T follicular helper cell (primary cell): ENCODE measurements around the gene SPRY1.

ENCODE experiments used
- DNase-seq: peaks from one replicate; pipeline ENCODE4 v3.0.0-alpha.2; 2020; ENCODE audit warnings: low read depth

SPRY1 gene

DNA sequence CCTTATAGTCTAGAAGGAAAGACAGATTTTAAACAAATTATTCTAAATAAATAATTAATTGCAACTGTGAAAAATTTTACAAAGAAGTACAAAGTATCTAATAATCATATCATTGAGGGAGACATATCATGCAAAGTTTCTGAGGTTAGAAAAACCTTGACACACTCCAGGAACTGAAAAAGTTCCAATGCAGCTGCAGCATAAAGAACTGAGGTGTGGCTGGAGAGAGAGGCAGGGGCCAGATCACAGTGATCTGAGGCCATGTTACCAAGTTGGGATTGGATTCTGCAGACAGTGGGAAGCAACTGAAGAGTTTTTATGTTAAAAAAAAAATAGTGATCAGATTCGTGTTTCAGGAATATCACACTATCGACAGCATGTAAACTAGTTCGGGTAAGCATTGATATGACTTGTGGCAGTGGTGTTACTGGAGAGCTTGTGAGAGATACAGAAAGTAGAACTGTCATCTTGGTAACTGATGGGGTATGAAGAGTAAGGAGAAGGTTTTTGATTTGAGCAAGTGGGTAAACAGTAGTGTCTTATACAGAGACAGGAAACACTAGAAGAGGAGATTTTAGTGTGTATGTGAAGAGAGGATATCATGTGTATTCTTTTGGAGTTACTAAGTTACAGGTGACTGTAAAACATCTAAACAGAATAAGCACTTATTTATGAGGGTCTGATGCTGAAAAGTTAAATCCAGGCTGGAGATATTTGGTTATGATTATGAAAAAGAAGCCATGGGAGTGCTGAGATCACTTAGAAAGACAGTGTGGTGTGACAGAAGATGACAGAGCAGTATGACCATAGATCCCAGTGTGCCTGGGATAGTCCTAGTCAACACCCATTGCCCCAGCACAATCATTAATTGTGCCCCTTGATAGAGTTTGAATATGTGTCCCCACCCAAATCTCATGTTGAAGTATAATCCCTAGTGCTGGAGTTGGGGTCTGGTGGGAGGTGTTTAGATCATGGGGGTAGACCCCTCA, 15.6 kb upstream of the SPRY1 start:
- no peak for DNase-seq

DNA sequence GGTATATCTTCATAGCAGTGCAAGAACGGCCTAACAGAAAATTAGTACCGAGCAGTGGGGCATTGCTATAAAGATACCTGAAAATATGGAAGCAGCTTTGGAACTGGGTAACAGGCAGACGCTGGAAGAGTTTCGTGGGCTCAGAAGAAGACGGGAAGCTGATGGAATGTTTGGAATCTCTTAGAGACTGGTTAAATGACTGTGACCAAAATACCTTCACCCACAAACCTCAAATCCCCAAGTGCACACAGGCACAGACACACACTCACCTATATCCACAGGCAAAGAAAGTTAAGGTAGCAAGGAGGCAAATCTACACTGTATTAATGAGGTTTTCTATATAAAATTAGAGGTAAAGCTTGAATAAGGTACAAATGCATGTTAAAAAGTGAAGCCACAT, 14.6 kb upstream of the SPRY1 start:
- no peak for DNase-seq

DNA sequence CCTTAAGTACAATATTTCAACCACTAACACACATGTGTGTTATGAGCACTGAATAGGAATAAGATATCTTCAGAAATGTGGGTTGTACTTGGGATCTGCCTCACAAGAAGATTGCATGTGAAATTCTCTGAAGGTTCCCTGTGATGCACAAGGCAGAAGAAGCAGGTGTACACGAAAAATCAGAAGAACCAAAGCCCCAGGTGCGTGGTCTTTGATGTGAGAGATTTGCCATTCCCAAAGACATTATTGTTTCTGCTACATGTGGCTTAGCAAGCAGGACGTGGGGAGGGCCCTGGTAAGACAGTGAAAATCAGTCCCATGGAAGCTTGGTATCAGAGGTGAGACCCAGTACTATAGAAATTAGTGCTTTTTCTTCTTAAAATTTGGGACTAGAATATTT, 13.0 kb upstream of the SPRY1 start:
- DNase-seq = no peak

- no peak for DNase-seq
Observed at GRCh38 chr4:123386609-123387008, 10.0 kb upstream of the SPRY1 start.

DNA sequence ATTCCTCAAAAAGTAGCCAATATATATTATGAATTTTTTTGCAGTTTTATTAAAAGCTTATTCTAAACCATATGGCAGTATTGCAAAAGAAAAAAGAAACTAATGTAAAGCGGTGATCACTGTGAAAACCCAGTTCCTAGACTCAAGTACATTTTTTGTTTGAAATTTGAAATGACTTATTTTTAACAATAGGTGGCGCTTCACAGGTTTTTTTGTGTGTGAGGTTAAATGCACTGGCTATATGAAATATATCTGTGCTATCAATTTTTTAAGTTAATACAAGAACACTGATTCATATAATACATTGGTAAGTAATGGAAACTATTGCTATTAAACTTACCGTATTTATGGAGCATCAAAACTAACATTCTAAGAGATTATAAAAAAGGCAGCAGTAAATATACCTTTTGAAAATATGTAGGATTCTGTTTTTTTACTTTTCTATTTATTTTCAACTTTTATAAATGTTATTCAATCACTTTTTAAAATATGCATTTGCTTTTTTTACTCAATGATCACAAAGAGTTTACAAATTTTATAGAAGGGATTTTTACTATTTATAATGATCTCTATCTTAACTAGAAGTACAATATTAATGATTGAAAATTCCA, 5.6 kb upstream of the SPRY1 start:
- DNase-seq = no peak

DNA sequence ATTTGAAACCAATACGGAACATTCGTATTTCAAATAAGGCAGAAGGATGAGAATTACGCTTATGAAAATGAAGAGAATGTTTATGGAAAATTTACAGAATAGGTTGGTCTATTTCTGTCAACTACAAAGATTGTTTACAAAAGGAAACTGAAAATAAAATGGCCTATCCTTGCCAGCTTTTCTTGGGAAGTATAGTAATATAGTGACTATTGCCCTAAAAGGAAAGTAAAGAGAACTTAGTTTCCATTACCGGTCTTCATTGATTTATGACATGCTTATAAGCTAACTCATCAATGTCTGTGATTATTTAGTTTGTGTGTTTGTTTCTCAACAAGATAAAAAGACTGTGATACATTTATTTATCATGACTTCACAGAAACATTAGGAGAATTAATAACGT, 2.9 kb upstream of the SPRY1 start:
- no peak for DNase-seq

GRCh38 chr4:123397144-123398065, 810 bp downstream of the SPRY1 start:
- peak; percentile 30 for DNase-seq

DNA sequence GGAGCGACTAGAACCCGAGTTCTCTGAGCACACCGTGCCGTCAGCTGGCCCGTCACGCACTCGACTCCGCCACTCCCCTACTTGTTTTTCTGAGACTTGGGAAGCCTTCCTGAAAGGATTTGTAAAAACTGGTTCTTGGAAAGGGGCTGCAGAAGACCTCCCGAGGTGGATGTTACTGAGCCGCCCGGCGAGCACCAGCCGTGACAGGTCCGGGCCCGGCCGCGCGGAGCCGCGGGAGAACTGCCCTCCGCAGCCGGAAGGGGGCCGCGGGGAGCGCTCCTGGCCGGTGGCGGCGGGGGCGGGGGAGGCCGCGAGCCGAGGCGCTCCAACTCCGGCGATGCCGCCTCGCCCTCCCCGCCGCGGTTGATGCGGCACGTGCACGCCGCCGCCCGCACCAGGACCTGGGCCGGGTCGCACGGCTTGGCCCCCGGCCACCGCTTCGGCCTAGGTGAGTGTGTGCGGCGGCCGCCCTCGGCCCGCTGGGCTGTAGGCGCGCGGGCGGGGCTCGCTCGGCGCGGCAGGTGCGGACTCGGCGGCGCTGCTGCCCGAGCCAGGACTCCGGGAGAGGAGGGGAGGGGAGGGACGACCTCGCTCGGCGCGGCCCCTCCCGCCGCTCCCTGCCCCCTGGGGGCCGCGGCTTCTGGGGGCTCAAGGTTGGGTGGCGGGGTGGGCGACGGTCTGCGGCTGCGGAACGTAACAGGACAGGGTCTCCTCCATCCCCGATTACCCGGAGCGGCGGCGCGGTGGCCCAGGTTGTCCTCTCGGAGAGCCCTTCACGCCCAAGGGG, 1.7 kb downstream of the SPRY1 start:
- peak; percentile 30 for DNase-seq

- no peak for DNase-seq
Observed at GRCh38 chr4:123398853-123399626, 2.4 kb downstream of the SPRY1 start.

DNA sequence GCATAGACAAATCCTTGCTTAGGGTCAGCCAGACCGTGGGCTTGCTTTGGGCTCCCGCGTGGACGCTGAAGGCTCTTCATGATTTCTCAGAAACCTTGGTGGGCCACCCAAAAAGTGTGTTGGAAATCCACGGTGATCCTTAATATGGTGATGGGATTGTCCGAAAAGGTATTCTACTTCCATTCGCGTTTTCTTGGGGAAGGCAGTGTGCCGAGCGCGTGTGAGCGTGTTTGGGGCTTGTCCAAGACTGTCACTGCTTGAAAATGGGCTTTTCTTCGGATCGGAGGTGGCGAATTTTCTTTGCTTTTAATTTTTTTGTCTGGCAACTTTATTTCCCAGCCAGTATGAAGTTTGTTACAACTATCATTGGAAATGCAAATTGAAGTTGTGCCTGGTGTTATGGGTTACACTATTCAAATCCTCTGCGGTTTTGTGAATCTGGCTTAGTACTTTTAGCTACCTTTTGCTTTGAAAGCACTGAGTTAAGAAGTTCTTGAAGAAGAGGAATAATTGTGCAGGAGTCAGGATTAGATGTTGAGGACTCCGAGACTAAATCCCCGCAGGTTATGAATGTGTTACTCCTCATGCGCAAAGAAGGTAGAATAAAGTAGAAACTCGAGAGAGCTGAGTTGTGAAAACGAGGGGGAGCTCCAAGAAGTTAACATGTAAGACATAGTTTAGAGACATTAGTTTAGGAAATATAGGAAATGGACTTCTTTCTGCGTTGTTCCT, 3.2 kb downstream of the SPRY1 start:
- no peak for DNase-seq

- DNase-seq = no peak
Observed at GRCh38 chr4:123401271-123402120, 4.9 kb downstream of the SPRY1 start.

DNA sequence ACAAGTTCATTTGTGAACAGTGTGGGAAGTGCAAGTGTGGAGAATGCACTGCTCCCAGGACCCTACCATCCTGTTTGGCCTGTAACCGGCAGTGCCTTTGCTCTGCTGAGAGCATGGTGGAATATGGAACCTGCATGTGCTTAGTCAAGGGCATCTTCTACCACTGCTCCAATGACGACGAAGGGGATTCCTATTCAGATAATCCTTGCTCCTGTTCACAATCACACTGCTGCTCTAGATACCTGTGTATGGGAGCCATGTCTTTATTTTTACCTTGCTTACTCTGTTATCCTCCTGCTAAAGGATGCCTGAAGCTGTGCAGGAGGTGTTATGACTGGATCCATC, 5.5 kb downstream of the SPRY1 start:
- no peak for DNase-seq

GRCh38 chr4:123403080-123403604, 6.5 kb downstream of the SPRY1 start:
- DNase-seq = no peak

DNA sequence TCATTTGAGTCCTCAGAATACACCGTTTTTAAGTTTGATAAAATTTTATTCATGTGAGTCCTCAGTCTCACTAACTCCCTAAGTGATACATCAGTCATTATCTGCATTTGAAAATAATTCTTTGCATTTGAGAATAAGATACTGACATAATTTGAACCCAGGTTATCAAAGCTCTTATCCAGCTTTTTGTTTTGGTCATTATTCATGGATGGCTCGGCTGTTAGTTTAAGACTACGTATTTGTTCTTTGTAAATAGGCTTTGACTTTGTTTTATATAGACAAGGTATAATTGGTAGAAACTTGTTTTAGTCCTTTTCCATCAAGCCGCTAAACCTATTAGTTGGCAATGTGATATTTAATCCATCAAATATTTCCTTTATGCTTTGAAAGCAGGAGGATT, 7.9 kb downstream of the SPRY1 start:
- DNase-seq = no peak

- no peak for DNase-seq
Observed at GRCh38 chr4:123405267-123405865, 8.8 kb downstream of the SPRY1 start.

- DNase-seq = no peak
Observed at GRCh38 chr4:123406872-123407271, 10.3 kb downstream of the SPRY1 start.

- no peak for DNase-seq
Observed at GRCh38 chr4:123408471-123409084, 12.0 kb downstream of the SPRY1 start.

- no peak for DNase-seq
Observed at GRCh38 chr4:123409334-123409733, 12.7 kb downstream of the SPRY1 start.
